Left lung (tissue), 10 donors: ENCODE measurements around the gene RERE. TPM values are rescaled to one million over a fixed set of nuclear protein-coding genes. Genes with fewer than 3 reads are reported as not detected.

Source experiments
- ATAC-seq: fragments of 200-7000 bp; cut with Tn5 transposase; one replicate; pipeline ENCODE4 v1.9.1; 2020; ENCODE audit warnings: moderate library complexity
- DNase-seq, 4 donors: peaks; one replicate each; pipeline ENCODE4 v3.0.0-alpha.2; 2013 to 2020
- H3K27ac ChIP-seq, 2 donors: fragments of 200-600 bp; sonication (generic) in 1 of 2; one replicate each; pipeline versions ENCODE4 v1.5.0 to v1.8.0; 2020 to 2021
- H3K27me3 ChIP-seq, 2 donors: fragments of 200-600 bp; sonication (generic) in 1 of 2; one replicate each; pipeline versions ENCODE4 v1.5.0 to v1.8.0; 2020 to 2021
- H3K36me3 ChIP-seq, 2 donors: fragments of 200-600 bp; sonication (generic) in 1 of 2; one replicate each; pipeline versions ENCODE4 v1.5.0 to v1.8.0; 2020 to 2021
- H3K4me1 ChIP-seq, 2 donors: fragments of 200-600 bp; one replicate each; pipeline ENCODE4 v1.8.0; 2021
- H3K4me3 ChIP-seq, 2 donors: fragments of 200-600 bp; sonication (generic) in 1 of 2; one replicate each; pipeline versions ENCODE4 v1.5.0 to v1.8.0; 2020 to 2021; ENCODE audit warnings: mild to moderate bottlenecking in 1 of 2
- H3K9me3 ChIP-seq, 2 donors: fragments of 200-600 bp; sonication (generic) in 1 of 2; one replicate each; pipeline versions ENCODE4 v1.5.0 to v1.8.0; 2020 to 2021
- intact Hi-C, 2 donors: fragments of 100-400 bp; cut with DNase I; formaldehyde crosslinking; loops; one replicate each; pipeline versions ENCODE4 v1.11.2 to v1.14.2; 2022
- polyA plus RNA-seq, 6 donors: library from polyadenylated mRNA; unstranded; fragments of 120-200 nt; gene quantifications; one replicate each; pipeline ENCODE4 v1.2.1, GENCODE V29; 2013; ENCODE audit not compliant: insufficient read length in 6 of 6
- total RNA-seq, 2 donors: library from RNA; stranded (reverse); fragmentation: NEBNext Ultra II Directional; extraction: Animal tissue kit (Norgen Biotek cat#: 25700); gene quantifications; one replicate each; pipeline ENCODE4 v1.2.1, GENCODE V29; 2021
- TF ChIP-seq, protein P1 (sequence below), 2 donors: fragments of 200-600 bp; sonication (generic) in 1 of 2; IDR thresholded peaks; one replicate each; pipeline versions ENCODE4 v1.5.0 to v1.8.0; 2021; ENCODE audit warnings: antibody characterized with exemption in 2 of 2
- donor health status: DM: no; HTN: yes; CAD: no.
- donor health status: DM: no; HTN: no; CAD: no.

RERE gene
- total and polyA plus RNA-seq, 8 donors = 73.3 to 135 (median 130) TPM

DNA sequence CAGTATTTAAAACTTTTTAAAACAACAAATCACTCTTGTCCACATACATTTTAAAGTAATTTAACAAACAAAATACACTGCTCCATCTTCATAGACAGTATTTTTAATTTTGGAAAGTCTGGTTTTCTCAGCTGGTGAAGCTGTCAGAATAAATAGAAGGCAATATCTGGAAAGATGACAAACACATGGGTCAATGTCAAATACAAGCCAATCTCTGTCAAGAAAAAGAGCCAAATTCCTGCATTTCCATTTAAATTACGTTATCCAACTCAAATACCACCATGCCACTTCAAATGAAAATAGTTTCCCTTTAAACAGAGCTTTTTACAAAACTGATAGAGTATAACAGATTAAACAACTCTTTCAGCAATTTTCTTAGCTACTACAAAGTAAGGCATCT lies 176.5 kb downstream of the RERE start:
- H3K9me3 ChIP-seq = no peaks in the 10 kb centered on the region
- TF ChIP-seq, protein P1, sequence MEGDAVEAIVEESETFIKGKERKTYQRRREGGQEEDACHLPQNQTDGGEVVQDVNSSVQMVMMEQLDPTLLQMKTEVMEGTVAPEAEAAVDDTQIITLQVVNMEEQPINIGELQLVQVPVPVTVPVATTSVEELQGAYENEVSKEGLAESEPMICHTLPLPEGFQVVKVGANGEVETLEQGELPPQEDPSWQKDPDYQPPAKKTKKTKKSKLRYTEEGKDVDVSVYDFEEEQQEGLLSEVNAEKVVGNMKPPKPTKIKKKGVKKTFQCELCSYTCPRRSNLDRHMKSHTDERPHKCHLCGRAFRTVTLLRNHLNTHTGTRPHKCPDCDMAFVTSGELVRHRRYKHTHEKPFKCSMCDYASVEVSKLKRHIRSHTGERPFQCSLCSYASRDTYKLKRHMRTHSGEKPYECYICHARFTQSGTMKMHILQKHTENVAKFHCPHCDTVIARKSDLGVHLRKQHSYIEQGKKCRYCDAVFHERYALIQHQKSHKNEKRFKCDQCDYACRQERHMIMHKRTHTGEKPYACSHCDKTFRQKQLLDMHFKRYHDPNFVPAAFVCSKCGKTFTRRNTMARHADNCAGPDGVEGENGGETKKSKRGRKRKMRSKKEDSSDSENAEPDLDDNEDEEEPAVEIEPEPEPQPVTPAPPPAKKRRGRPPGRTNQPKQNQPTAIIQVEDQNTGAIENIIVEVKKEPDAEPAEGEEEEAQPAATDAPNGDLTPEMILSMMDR (IDR thresholded peaks at IDR 0.05) = no peak
- H3K27ac ChIP-seq = no peak overlapping the region
- H3K4me3 ChIP-seq = no peak overlapping the region
- H3K4me1 ChIP-seq = no peaks in the 10 kb centered on the region
- ATAC-seq = no peak
- DNase-seq = no peak
- no peaks in the 10 kb centered on the region for H3K27me3 ChIP-seq
- no peaks in the 10 kb centered on the region for H3K36me3 ChIP-seq
- intact Hi-C loops = no loop called here

GRCh38 chr1:8639148-8639547 lies 178.3 kb downstream of the RERE start:
- Histone ChIP-seq H3K4me1 (no peaks in the 10 kb centered on the region), H3K4me3 (no peak overlapping the region), H3K36me3 (no peaks in the 10 kb centered on the region), H3K27me3 (no peaks in the 10 kb centered on the region), H3K27ac (no peak overlapping the region), H3K9me3 (no peaks in the 10 kb centered on the region)
- intact Hi-C loops = no loop called here
- TF ChIP-seq, protein P1 (IDR thresholded peaks at IDR 0.05) = no peak
- no peak for DNase-seq
- ATAC-seq = no peak

DNA sequence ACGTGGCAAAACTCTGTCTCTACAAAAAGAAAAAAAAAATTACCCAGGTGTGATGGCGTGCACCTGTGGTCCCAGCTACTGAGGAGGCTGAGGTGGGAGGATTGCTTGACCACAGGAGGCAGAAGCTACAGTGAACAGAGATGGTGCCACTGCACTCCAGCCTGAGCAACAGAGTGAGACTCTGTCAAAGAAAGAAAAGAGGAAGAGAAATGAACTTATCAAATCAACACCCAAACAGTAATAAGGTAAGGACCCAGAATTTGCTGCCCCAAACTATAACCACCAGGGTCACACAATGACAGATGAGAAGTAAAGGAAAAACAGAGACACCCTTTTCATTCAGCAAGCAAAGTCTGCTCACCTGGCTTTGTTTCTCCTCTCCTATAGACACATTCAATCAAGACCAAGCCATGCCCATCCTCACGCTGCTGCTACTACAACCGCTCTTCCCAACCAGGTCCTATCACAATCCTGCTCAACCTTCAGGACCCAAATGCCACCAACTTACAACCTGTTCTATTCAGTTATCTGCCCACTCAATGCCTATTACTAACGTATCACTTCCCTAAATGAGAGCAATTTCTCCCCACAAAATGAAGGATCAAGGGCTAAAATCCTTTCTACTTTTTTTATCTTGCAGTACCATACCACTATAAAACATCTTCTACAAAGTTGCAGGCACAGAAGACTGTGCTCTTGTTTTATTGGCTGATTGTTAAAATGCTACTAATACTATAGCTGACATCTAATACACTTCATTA lies 183.5 kb downstream of the RERE start:
- DNase-seq = no peak
- Histone ChIP-seq H3K27ac (no peak overlapping the region), H3K27me3 (no peaks in the 10 kb centered on the region), H3K9me3 (no peaks in the 10 kb centered on the region), H3K36me3 (no peaks in the 10 kb centered on the region), H3K4me3 (no peak overlapping the region), H3K4me1 (peaks cover 4 to 14% of the 10 kb centered on the region in 2 donors)
- ATAC-seq = no peak
- intact Hi-C loops = no loop called here
- TF ChIP-seq, protein P1 (IDR thresholded peaks at IDR 0.05) = no peak

GRCh38 chr1:8632102-8632501 lies 185.3 kb downstream of the RERE start:
- H3K27me3 ChIP-seq = no peaks in the 10 kb centered on the region
- no peak overlapping the region for H3K27ac ChIP-seq
- H3K36me3 ChIP-seq = no peaks in the 10 kb centered on the region
- DNase-seq (no peak), ATAC-seq (no peak)
- H3K4me3 ChIP-seq = no peak overlapping the region
- H3K4me1 ChIP-seq = peaks cover 14 to 29% of the 10 kb centered on the region in 2 donors
- TF ChIP-seq, protein P1 (IDR thresholded peaks at IDR 0.05) = no peak
- no peaks in the 10 kb centered on the region for H3K9me3 ChIP-seq
- intact Hi-C loops = no loop called here

- H3K27ac ChIP-seq = no peak overlapping the region
- DNase-seq = no peak
- intact Hi-C loops = no loop called here
- no peaks in the 10 kb centered on the region for H3K9me3 ChIP-seq
- TF ChIP-seq, protein P1 (IDR thresholded peaks at IDR 0.05) = no peak
- H3K36me3 ChIP-seq = no peaks in the 10 kb centered on the region
- no peaks in the 10 kb centered on the region for H3K27me3 ChIP-seq
- peaks cover 14 to 34% of the 10 kb centered on the region in 2 donors for H3K4me1 ChIP-seq
- H3K4me3 ChIP-seq = no peak overlapping the region
- no peak for ATAC-seq
These were observed 186.3 kb downstream of the RERE start for GRCh38 chr1:8631163-8631562.
